ENCODE results near the gene SLCO2A1. TPM values are rescaled to one million over a fixed set of nuclear protein-coding genes. Genes with fewer than 3 reads are reported as not detected.

Gene SLCO2A1
- total RNA-seq, 1 donor from 2014 or later, result 3.8 TPM

DNA sequence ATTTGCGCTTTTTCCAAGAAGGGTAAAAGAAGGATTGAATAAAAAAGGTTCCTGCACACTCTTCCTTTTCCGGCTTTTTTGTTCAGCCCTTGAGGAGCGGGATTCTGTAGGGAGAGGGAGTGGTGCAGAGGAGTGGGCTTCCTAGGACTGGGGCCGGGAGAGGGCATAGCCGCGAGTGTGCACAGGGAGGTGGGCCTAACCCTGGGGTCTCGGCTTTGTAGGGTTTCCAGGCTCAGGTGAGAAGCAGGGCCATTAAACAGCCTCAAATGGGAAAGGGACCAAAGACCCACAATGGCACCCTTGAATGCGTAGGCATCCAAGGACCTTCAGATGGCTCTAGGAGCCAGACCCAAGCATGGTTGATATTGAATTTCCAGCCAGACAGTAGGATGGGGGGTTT is 98.6 kb downstream of the SLCO2A1 start:
- Mint-ChIP-seq H3K36me3 (ENCODE audit: low read depth, unreplicated experiment) (no peaks in the 10 kb centered on the region), H3K9me3 (ENCODE audit: unreplicated experiment) (no peaks in the 10 kb centered on the region), H3K4me3 (ENCODE audit: unreplicated experiment) (no peak overlapping the region), H3K27me3 (ENCODE audit: unreplicated experiment) (peaks cover 12% of the 10 kb centered on the region), H3K27ac (ENCODE audit: unreplicated experiment) (no peak overlapping the region), H3K4me1 (ENCODE audit: unreplicated experiment) (peaks cover 4% of the 10 kb centered on the region)
- no peak for DNase-seq (ENCODE audit: low spot score)
- no peak for TF ChIP-seq CTCF (IDR thresholded peaks at IDR 0.05; ENCODE audit: unreplicated experiment)

GRCh38 chr3:133930341-133930933 is 99.3 kb downstream of the SLCO2A1 start:
- H3K27me3 Mint-ChIP-seq (ENCODE audit: unreplicated experiment), result peaks cover 12% of the 10 kb centered on the region
- peak; percentile 53 for TF ChIP-seq CTCF (IDR thresholded peaks at IDR 0.05; ENCODE audit: unreplicated experiment)
- H3K4me3 Mint-ChIP-seq (ENCODE audit: unreplicated experiment), result no peak overlapping the region
- DNase-seq (ENCODE audit: low spot score), result no peak
- no peak overlapping the region for H3K27ac Mint-ChIP-seq (ENCODE audit: unreplicated experiment)
- H3K4me1 Mint-ChIP-seq (ENCODE audit: unreplicated experiment), result peaks cover 4% of the 10 kb centered on the region
- no peaks in the 10 kb centered on the region for H3K36me3 Mint-ChIP-seq (ENCODE audit: low read depth, unreplicated experiment)
- no peaks in the 10 kb centered on the region for H3K9me3 Mint-ChIP-seq (ENCODE audit: unreplicated experiment)

- DNase-seq (ENCODE audit: low spot score), result no peak
- no peak overlapping the region for H3K27ac Mint-ChIP-seq (ENCODE audit: unreplicated experiment)
- H3K27me3 Mint-ChIP-seq (ENCODE audit: unreplicated experiment), result peaks cover 12% of the 10 kb centered on the region
- H3K9me3 Mint-ChIP-seq (ENCODE audit: unreplicated experiment), result no peaks in the 10 kb centered on the region
- H3K36me3 Mint-ChIP-seq (ENCODE audit: low read depth, unreplicated experiment), result no peaks in the 10 kb centered on the region
- H3K4me3 Mint-ChIP-seq (ENCODE audit: unreplicated experiment), result no peak overlapping the region
- peaks cover 4% of the 10 kb centered on the region for H3K4me1 Mint-ChIP-seq (ENCODE audit: unreplicated experiment)
- TF ChIP-seq CTCF (IDR thresholded peaks at IDR 0.05; ENCODE audit: unreplicated experiment), result no peak
Observed at GRCh38 chr3:133928903-133929607, 100.7 kb downstream of the SLCO2A1 start.

- H3K27me3 Mint-ChIP-seq (ENCODE audit: unreplicated experiment), result peaks cover 12% of the 10 kb centered on the region
- no peaks in the 10 kb centered on the region for H3K9me3 Mint-ChIP-seq (ENCODE audit: unreplicated experiment)
- peaks cover 4% of the 10 kb centered on the region for H3K4me1 Mint-ChIP-seq (ENCODE audit: unreplicated experiment)
- no peak for TF ChIP-seq CTCF (IDR thresholded peaks at IDR 0.05; ENCODE audit: unreplicated experiment)
- H3K36me3 Mint-ChIP-seq (ENCODE audit: low read depth, unreplicated experiment), result no peaks in the 10 kb centered on the region
- H3K27ac Mint-ChIP-seq (ENCODE audit: unreplicated experiment), result no peak overlapping the region
- peak overlapping the region; percentile 65 for H3K4me3 Mint-ChIP-seq (ENCODE audit: unreplicated experiment)
- no peak for DNase-seq (ENCODE audit: low spot score)
Observed at GRCh38 chr3:133928136-133928893, 101.4 kb downstream of the SLCO2A1 start.

All from endothelial cell (in vitro differentiated cells).